HepG2 (cell line): ENCODE data around the gene B3GALT5. TPM values are rescaled to one million over a fixed set of nuclear protein-coding genes. Genes with fewer than 3 reads are reported as not detected.

Experiments
- ATAC-seq: fragments of 200-7000 bp; cut with Tn5 transposase; 3 replicates; pipeline ENCODE4 v1.9.1; 2020; ENCODE audit warnings: mild to moderate bottlenecking, moderate library complexity
- BruUV-seq: library from RNA; stranded (reverse); fragments of 400-500 nt; replicated peaks from 2 replicates; lab custom pipeline; 2021; lab: Mats Ljungman, UMichigan
- CTCF ChIA-PET: fragments of 300-600 bp; formaldehyde crosslinking; extraction: SDS; loops from one replicate; lab custom pipeline; 2021; ENCODE audit warnings: low total read pairs, inconsistent platforms, low intra/inter-chr PET ratio; lab: Yijun Ruan, JAX
- POLR2A ChIA-PET: fragments of 350-600 bp; sonication (Branson Sonifier 250); formaldehyde crosslinking; loops from one replicate; lab custom pipeline; 2020; ENCODE audit warnings: antibody characterized with exemption, inconsistent platforms; lab: Yijun Ruan, JAX
- DNase-seq: peaks from one replicate; pipeline ENCODE4 v3.0.0-alpha.2; 2015; ENCODE audit warnings: low spot score
- FAIRE-seq: peaks from 3 replicates; lab custom pipeline; 2011; peaks lifted over from hg19 to GRCh38; lab: Jason Lieb, UNC
- H2AFZ ChIP-seq: one replicate; pipeline ENCODE4 v1.6.1; 2011; ENCODE audit warnings: low read length, inconsistent platforms
- H3K27ac ChIP-seq: fragments of 300-600 bp; 3 replicates; pipeline ENCODE4 v1.8.0; 2011; ENCODE audit warnings: mixed run types, mild to moderate bottlenecking, mixed read lengths, low read length, inconsistent platforms; ENCODE audit not compliant: insufficient read depth; ENCODE audit errors: extremely low read length
- H3K27me3 ChIP-seq, 2 experiments: fragments of 200-600 bp in 1 of 2; 2 replicates in 1 of 2; 3 replicates in 1 of 2; pipeline versions ENCODE4 v1.6.0 to v1.8.0; 2011; ENCODE audit warnings: low read length in 2 of 2, mild to moderate bottlenecking in 2 of 2, moderate library complexity in 2 of 2, inconsistent platforms in 1 of 2; ENCODE audit not compliant: insufficient read depth in 2 of 2, control insufficient read depth in 1 of 2
- H3K36me3 ChIP-seq, 2 experiments: fragments of 200-600 bp in 1 of 2; replicated peaks in 1 of 2; 2 replicates in 1 of 2; 3 replicates in 1 of 2; pipeline versions ENCODE4 v1.5.1 to v1.8.0; 2011; ENCODE audit warnings: low read length in 2 of 2, inconsistent platforms in 1 of 2; ENCODE audit not compliant: insufficient read depth in 2 of 2, control insufficient read depth in 1 of 2
- H3K4me1 ChIP-seq: 2 replicates; pipeline ENCODE4 v1.5.1; 2012; ENCODE audit warnings: low read length, inconsistent platforms; ENCODE audit not compliant: insufficient read depth
- H3K4me2 ChIP-seq: 2 replicates; pipeline ENCODE4 v1.6.0; 2011; ENCODE audit warnings: low read depth, low read length, inconsistent platforms
- H3K4me3 ChIP-seq, 3 experiments: fragments of 200-600 bp in 1 of 3; sonication (generic), shearing (Covaris generic) in 1 of 3; replicated peaks in 1 of 3; 2 replicates each; pipeline ENCODE4 v1.5.1; 2011 to 2016; ENCODE audit warnings: low read length in 3 of 3, inconsistent platforms in 2 of 3, low read depth in 2 of 3, mild to moderate bottlenecking in 2 of 3, control low read depth in 1 of 3, mixed read lengths in 1 of 3; ENCODE audit not compliant: insufficient read depth in 1 of 3
- H3K79me2 ChIP-seq: one replicate; pipeline ENCODE4 v1.6.1; 2011; ENCODE audit warnings: low read length, inconsistent platforms; ENCODE audit not compliant: insufficient read depth
- H3K9ac ChIP-seq: 2 replicates; pipeline ENCODE4 v1.6.0; 2011; ENCODE audit warnings: mild to moderate bottlenecking, low read depth, low read length, inconsistent platforms; ENCODE audit not compliant: insufficient read depth
- H3K9me3 ChIP-seq: 2 replicates; pipeline ENCODE4 v1.5.1; 2012; ENCODE audit warnings: mild to moderate bottlenecking, low read length
- H4K20me1 ChIP-seq: 2 replicates; pipeline ENCODE4 v1.6.0; 2011; ENCODE audit warnings: inconsistent platforms, mild to moderate bottlenecking, low read length, moderate library complexity; ENCODE audit not compliant: insufficient read depth
- ATF4 ChIP-seq, 2 experiments: fragments of 450-650 bp in 1 of 2; sonication (generic) in 1 of 2; formaldehyde crosslinking; IDR thresholded peaks; 2 replicates each; pipeline versions ENCODE4 v1.5.0 to v1.8.0; 2020 to 2022; ENCODE audit warnings: mild to moderate bottlenecking in 1 of 2, missing genetic modification reagents in 1 of 2
- DR1 ChIP-seq: sonication (generic); formaldehyde crosslinking; IDR thresholded peaks from 2 replicates; pipeline ENCODE4 v1.8.0; 2021; ENCODE audit warnings: mild to moderate bottlenecking, missing genetic modification reagents, inconsistent platforms
- EEA1 ChIP-seq: sonication (generic); formaldehyde crosslinking; IDR thresholded peaks from 2 replicates; pipeline ENCODE4 v1.5.1; 2020; ENCODE audit warnings: mild to moderate bottlenecking, missing genetic modification reagents, borderline replicate concordance
- FLYWCH1 ChIP-seq: sonication (generic); formaldehyde crosslinking; IDR thresholded peaks from 2 replicates; pipeline ENCODE4 v1.8.1; 2023; ENCODE audit warnings: mild to moderate bottlenecking, missing genetic modification reagents
- KLF6 ChIP-seq: IDR thresholded peaks from 2 replicates; pipeline ENCODE4 v1.8.0; 2016; ENCODE audit warnings: missing biosample characterization, missing genetic modification reagents
- KMT2B ChIP-seq: IDR thresholded peaks from 2 replicates; pipeline ENCODE4 v1.6.1; 2016; ENCODE audit warnings: missing genetic modification reagents, missing compliant biosample characterization
- PHF20 ChIP-seq: sonication (generic); formaldehyde crosslinking; IDR thresholded peaks from 2 replicates; pipeline ENCODE4 v1.5.0; 2020; ENCODE audit warnings: mild to moderate bottlenecking, missing genetic modification reagents
- RBFOX2 ChIP-seq: fragments of 200-400 bp; formaldehyde crosslinking; IDR thresholded peaks from 2 replicates; pipeline ENCODE4 v1.6.1; 2017; ENCODE audit warnings: low read depth, mild to moderate bottlenecking, low read length
- ZNF12 ChIP-seq: sonication (generic); formaldehyde crosslinking; IDR thresholded peaks from 2 replicates; pipeline ENCODE4 v1.5.0; 2020; ENCODE audit warnings: missing genetic modification reagents
- ZNF225 ChIP-seq: sonication (generic); formaldehyde crosslinking; IDR thresholded peaks from 2 replicates; pipeline ENCODE4 v1.4.0; 2020; ENCODE audit warnings: mild to moderate bottlenecking, missing genetic modification reagents
- ZNF564 ChIP-seq: sonication (generic); formaldehyde crosslinking; IDR thresholded peaks from 2 replicates; pipeline ENCODE4 v1.8.1; 2023; ENCODE audit warnings: mild to moderate bottlenecking, missing genetic modification reagents
- ZSCAN20 ChIP-seq: sonication (generic); formaldehyde crosslinking; IDR thresholded peaks from 2 replicates; pipeline ENCODE4 v1.4.0; 2020; ENCODE audit warnings: missing genetic modification reagents, mild to moderate bottlenecking, borderline replicate concordance
- WGBS: methylation state at CpG from one replicate; pipeline ENCODE4 v1.1.6; 2017; ENCODE audit warnings: low lambda C conversion rate; 5-methylcytosine and 5-hydroxymethylcytosine counted together
- in situ Hi-C: cut with HindIII; loops from 2 replicates; pipeline ENCODE4 v1.10.0; 2017; ENCODE audit warnings: low pct_unique_long_range_greater_than_20kb; ENCODE audit not compliant: extremely low pct_ligation_motif_present
- intact Hi-C: fragments of 100-400 bp; cut with micrococcal nuclease; formaldehyde crosslinking; loops from one replicate; pipeline ENCODE4 v1.10.0; 2022; ENCODE audit not compliant: unreplicated experiment
- polyA plus RNA-seq, 8 experiments: library from polyadenylated mRNA; depleted of rRNA in 3 of 8; stranded (reverse) in 7 of 8; unstranded in 1 of 8; fragments of >200 nt; fragmentation: Illumina TruSeq in 4 of 8; extraction: Trizol in 4 of 8; gene quantifications; 2 replicates each; pipeline versions ENCODE4 v1.2.1 to v1.2.3, GENCODE V29; 2011 to 2016; ENCODE audit warnings: low read depth in 4 of 8, missing spikeins in 1 of 8, mixed read lengths in 1 of 8; ENCODE audit not compliant: insufficient read depth in 1 of 8
- total RNA-seq, 5 experiments: library from RNA; depleted of rRNA; stranded (reverse); fragments of >200 nt; fragmentation: Illumina TruSeq; extraction: Trizol; gene quantifications; 2 replicates each; pipeline ENCODE4 v1.2.3, GENCODE V29; 2016; ENCODE audit warnings: low read depth in 1 of 5
- TF ChIP-seq, protein P1 (sequence below): sonication (generic); formaldehyde crosslinking; IDR thresholded peaks from 2 replicates; pipeline ENCODE4 v1.5.0; 2020; ENCODE audit warnings: missing genetic modification reagents, mild to moderate bottlenecking, borderline replicate concordance
- TF ChIP-seq, protein P2 (sequence below): IDR thresholded peaks from 2 replicates; pipeline ENCODE4 v1.6.1; 2016

The B3GALT5 gene
- total and polyA plus RNA-seq, 2 of the 13 experiments (the other 11 are each of a cell fraction or from before 2014, with no cell fraction given), result 0.02 to 0.03 TPM

- no peak overlapping the region for H3K4me3 ChIP-seq
- in situ Hi-C loops, result no loop called here
- no peaks in the 10 kb centered on the region for H3K4me1 ChIP-seq
- DNase-seq (no peak), FAIRE-seq (no peak), ATAC-seq (no peak)
- no peaks in the 10 kb centered on the region for H3K9me3 ChIP-seq
- ChIA-PET CTCF (no interaction called here), POLR2A (no interaction called here)
- H3K27me3 ChIP-seq, result 0 out of 5 replicates have a peak, but pooled peaks cover 0 to 9% of the 10 kb centered on the region in 2 experiments
- intact Hi-C loops, result no loop called here
- H3K36me3 ChIP-seq, result no peaks in the 10 kb centered on the region
- WGBS, result 40% methylated on average over 5 of the region's 7 CpGs
- H3K27ac ChIP-seq, result no peak overlapping the region
- TF ChIP-seq KMT2B, result no peak
- TF ChIP-seq, protein P1, sequence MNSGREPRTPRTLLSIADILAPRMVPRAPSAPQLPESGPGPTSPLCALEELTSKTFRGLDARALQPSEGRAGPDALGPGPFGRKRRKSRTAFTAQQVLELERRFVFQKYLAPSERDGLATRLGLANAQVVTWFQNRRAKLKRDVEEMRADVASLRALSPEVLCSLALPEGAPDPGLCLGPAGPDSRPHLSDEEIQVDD (CRISPR knock-in tag), result no peak
- TF ChIP-seq, protein P2, sequence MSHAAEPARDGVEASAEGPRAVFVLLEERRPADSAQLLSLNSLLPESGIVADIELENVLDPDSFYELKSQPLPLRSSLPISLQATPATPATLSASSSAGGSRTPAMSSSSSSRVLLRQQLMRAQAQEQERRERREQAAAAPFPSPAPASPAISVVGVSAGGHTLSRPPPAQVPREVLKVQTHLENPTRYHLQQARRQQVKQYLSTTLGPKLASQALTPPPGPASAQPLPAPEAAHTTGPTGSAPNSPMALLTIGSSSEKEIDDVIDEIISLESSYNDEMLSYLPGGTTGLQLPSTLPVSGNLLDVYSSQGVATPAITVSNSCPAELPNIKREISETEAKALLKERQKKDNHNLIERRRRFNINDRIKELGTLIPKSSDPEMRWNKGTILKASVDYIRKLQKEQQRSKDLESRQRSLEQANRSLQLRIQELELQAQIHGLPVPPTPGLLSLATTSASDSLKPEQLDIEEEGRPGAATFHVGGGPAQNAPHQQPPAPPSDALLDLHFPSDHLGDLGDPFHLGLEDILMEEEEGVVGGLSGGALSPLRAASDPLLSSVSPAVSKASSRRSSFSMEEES (CRISPR knock-in tag), result no peak
- H3K79me2 ChIP-seq, result no peaks in the 10 kb centered on the region
- H3K9ac ChIP-seq, result no peak overlapping the region
- no peak overlapping the region for H2AFZ ChIP-seq
- no TSS peak for BruUV-seq
- no peaks in the 10 kb centered on the region for H4K20me1 ChIP-seq
- no peak overlapping the region for H3K4me2 ChIP-seq
These were observed 15.1 kb upstream of the B3GALT5 start for GRCh38 chr21:39597595-39597994.

DNA sequence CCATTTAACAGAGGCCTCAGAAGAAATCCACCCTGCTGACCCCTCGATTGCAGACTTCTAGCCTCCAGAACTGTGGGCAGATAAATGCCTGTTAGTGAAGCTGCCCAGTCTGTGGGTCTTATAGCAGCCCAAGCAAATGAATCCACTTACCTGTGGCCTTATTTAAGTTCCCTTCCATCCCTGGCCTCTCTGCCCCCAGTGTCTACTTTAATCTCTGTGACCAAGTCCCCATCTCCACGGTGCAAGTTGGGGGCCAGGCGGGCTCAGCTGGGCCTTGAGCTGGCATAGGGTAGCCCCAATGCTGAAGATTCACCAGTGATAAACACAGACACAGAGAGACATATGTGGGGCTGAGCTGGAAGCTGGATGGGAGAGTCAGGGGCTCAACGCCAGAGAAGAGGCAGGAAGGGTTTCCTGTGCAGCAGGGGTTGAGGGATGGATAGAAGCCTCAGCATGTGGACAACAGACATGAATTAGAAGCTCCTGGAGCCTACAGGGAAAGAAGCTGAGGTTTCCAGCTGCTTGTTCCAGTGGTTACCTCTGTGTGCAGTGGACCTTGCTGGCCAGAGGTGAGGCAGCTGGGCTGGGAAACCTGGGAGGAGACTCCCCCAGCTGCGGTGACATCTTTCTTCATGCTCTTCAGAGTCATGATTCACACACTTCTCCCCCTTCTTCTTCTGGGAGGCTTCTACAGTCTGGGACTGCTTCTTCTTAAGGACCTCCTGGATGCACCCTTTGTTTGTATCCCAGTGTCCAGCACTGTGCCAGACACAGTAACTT, 13.4 kb upstream of the B3GALT5 start:
- no peaks in the 10 kb centered on the region for H4K20me1 ChIP-seq
- intact Hi-C loops (no loop called here), in situ Hi-C loops (no loop called here)
- BruUV-seq, result no TSS peak
- no peak overlapping the region for H3K9ac ChIP-seq
- 0 out of 5 replicates have a peak, but pooled peaks cover 0 to 9% of the 10 kb centered on the region in 2 experiments for H3K27me3 ChIP-seq
- no peak overlapping the region for H2AFZ ChIP-seq
- no peaks in the 10 kb centered on the region for H3K79me2 ChIP-seq
- 11% methylated on average over 5 of the region's 5 CpGs for WGBS
- DNase-seq (no peak), ATAC-seq (no peak), FAIRE-seq (no peak)
- H3K36me3 ChIP-seq, result no peaks in the 10 kb centered on the region
- H3K27ac ChIP-seq, result no peak overlapping the region
- POLR2A ChIA-PET, result no interaction called here
- no peak overlapping the region for H3K4me3 ChIP-seq
- CTCF ChIA-PET, result no interaction called here
- no peaks in the 10 kb centered on the region for H3K4me1 ChIP-seq
- no peaks in the 10 kb centered on the region for H3K9me3 ChIP-seq
- no peak overlapping the region for H3K4me2 ChIP-seq
- TF ChIP-seq ZSCAN20 (no peak), ZNF225 (CRISPR knock-in tag) (no peak), DR1 (CRISPR knock-in tag) (no peak), KLF6 (no peak), PHF20 (CRISPR knock-in tag) (no peak), FLYWCH1 (CRISPR knock-in tag) (no peak), EEA1 (CRISPR knock-in tag) (no peak), ATF4 (CRISPR knock-in tag; IDR thresholded peaks at IDR 0.05) (no peak), ZNF12 (CRISPR knock-in tag) (no peak), RBFOX2 (no peak), ZNF564 (CRISPR knock-in tag) (no peak)
